GM06990 (cell line): ENCODE data around the gene YY2.
"Not testable (repeated sequence)": the region's sequence is repeated elsewhere in the genome, so short reads cannot be mapped to it uniquely, and the experiment has no call there.

Experiments
- DNase-seq: peaks from one replicate; pipeline ENCODE4 v3.0.0-alpha.2; 2011; ENCODE audit not compliant: insufficient read length; ENCODE audit errors: extremely low read depth
- H3K27me3 ChIP-seq: replicated peaks from 2 replicates; pipeline ENCODE4 v1.6.0; 2011; ENCODE audit warnings: low read length; ENCODE audit not compliant: control insufficient read depth, insufficient read depth
- H3K36me3 ChIP-seq: 2 replicates; pipeline ENCODE4 v1.5.1; 2011; ENCODE audit warnings: low read length; ENCODE audit not compliant: control insufficient read depth, insufficient read depth
- H3K4me3 ChIP-seq: replicated peaks from 2 replicates; pipeline ENCODE4 v1.5.1; 2011; ENCODE audit warnings: low read depth, mild to moderate bottlenecking, control low read depth, low read length
- CTCF ChIP-seq: IDR thresholded peaks from 2 replicates; pipeline ENCODE4 v1.5.1; 2011; ENCODE audit warnings: low read length, control low read depth, mild to moderate bottlenecking, inconsistent platforms; ENCODE audit not compliant: insufficient read depth, poor library complexity, severe bottlenecking

Gene YY2

GRCh38 chrX:21853578-21853977 lies 2.2 kb upstream of the YY2 start:
- Histone ChIP-seq H3K36me3 (peaks cover 5% of the 10 kb centered on the region), H3K27me3 (no peaks in the 10 kb centered on the region), H3K4me3 (no peak overlapping the region)
- TF ChIP-seq CTCF, result no peak
- no peak for DNase-seq

GRCh38 chrX:21856504-21856903 lies 717 bp downstream of the YY2 start:
- peaks cover 5% of the 10 kb centered on the region for H3K36me3 ChIP-seq
- H3K27me3 ChIP-seq, result no peaks in the 10 kb centered on the region
- no peak for DNase-seq
- no peak overlapping the region for H3K4me3 ChIP-seq
- TF ChIP-seq CTCF, result no peak

- no peak for TF ChIP-seq CTCF
- Histone ChIP-seq H3K4me3 (no peak overlapping the region), H3K27me3 (no peaks in the 10 kb centered on the region), H3K36me3 (no peaks in the 10 kb centered on the region)
- no peak for DNase-seq
Measured at GRCh38 chrX:21863241-21863640, 7.5 kb downstream of the YY2 start.

GRCh38 chrX:21865436-21865835 lies 9.6 kb downstream of the YY2 start:
- Histone ChIP-seq H3K36me3 (no peaks in the 10 kb centered on the region), H3K4me3 (no peak overlapping the region), H3K27me3 (no peaks in the 10 kb centered on the region)
- TF ChIP-seq CTCF, result no peak
- DNase-seq, result no peak

GRCh38 chrX:21870494-21870893 lies 14.7 kb downstream of the YY2 start:
- TF ChIP-seq CTCF, result no peak
- no peak overlapping the region for H3K4me3 ChIP-seq
- H3K27me3 ChIP-seq, result no peaks in the 10 kb centered on the region
- no peaks in the 10 kb centered on the region for H3K36me3 ChIP-seq
- DNase-seq, result no peak

- Histone ChIP-seq H3K36me3 (no peaks in the 10 kb centered on the region), H3K27me3 (no peaks in the 10 kb centered on the region), H3K4me3 (no peak overlapping the region)
- TF ChIP-seq CTCF, result no peak
- DNase-seq, result no peak
Measured at GRCh38 chrX:21873063-21873775, 17.4 kb downstream of the YY2 start.

GRCh38 chrX:21874182-21874581 lies 18.4 kb downstream of the YY2 start:
- H3K36me3 ChIP-seq, H3K4me3 ChIP-seq, DNase-seq: not testable (repeated sequence)

More at GRCh38 chrX:21874182-21874581, 18.4 kb downstream of the YY2 start:
- not testable (repeated sequence) for H3K27me3 ChIP-seq
